IPS-18a (cell line): ENCODE measurements around the gene FRMPD2.

Source experiments
- H3K27ac ChIP-seq: one replicate; pipeline ENCODE4 v1.5.1; 2013; ENCODE audit warnings: low read length
- H3K27me3 ChIP-seq: one replicate; pipeline ENCODE4 v1.6.1; 2013; ENCODE audit warnings: mild to moderate bottlenecking, low read length; ENCODE audit not compliant: control insufficient read depth, insufficient read depth
- H3K36me3 ChIP-seq: one replicate; pipeline ENCODE4 v1.6.1; 2013; ENCODE audit warnings: low read depth, low read length; ENCODE audit not compliant: control insufficient read depth
- H3K4me1 ChIP-seq: one replicate; pipeline ENCODE4 v1.6.1; 2013; ENCODE audit warnings: low read depth, low read length; ENCODE audit not compliant: control insufficient read depth
- H3K4me3 ChIP-seq: one replicate; pipeline ENCODE4 v1.5.1; 2013; ENCODE audit warnings: low read length
- H3K9ac ChIP-seq: one replicate; pipeline ENCODE4 v1.6.1; 2013; ENCODE audit warnings: mild to moderate bottlenecking, low read length, moderate library complexity
- H3K9me3 ChIP-seq: one replicate; pipeline ENCODE4 v1.6.1; 2013; ENCODE audit warnings: low read depth, low read length; ENCODE audit not compliant: control insufficient read depth

FRMPD2 gene

GRCh38 chr10:48274636-48275035, at the start of gene FRMPD2:
Gene FRMPD2 (minus strand): TSS chr10:48274696. CDS start chr10:48274567, 129 bp downstream.
- Histone ChIP-seq H3K27me3 (no peaks in the 10 kb centered on the region), H3K36me3 (no peaks in the 10 kb centered on the region), H3K4me3 (no peak within 1 kb of the TSS), H3K27ac (no peak within 1 kb of the TSS), H3K9me3 (no peaks in the 10 kb centered on the region), H3K9ac (no peak within 1 kb of the TSS), H3K4me1 (no peaks in the 10 kb centered on the region)

- no peak overlapping the region for H3K4me3 ChIP-seq
- no peak overlapping the region for H3K27ac ChIP-seq
- H3K4me1 ChIP-seq: peaks cover 3% of the 10 kb centered on the region
- H3K9me3 ChIP-seq: no peaks in the 10 kb centered on the region
- H3K27me3 ChIP-seq: no peaks in the 10 kb centered on the region
- H3K36me3 ChIP-seq: no peaks in the 10 kb centered on the region
- H3K9ac ChIP-seq: no peak overlapping the region
These were observed 47.5 kb upstream of the FRMPD2 start for GRCh38 chr10:48322017-48322416.

- Histone ChIP-seq H3K36me3 (no peaks in the 10 kb centered on the region), H3K27ac (no peak overlapping the region), H3K9ac (no peak overlapping the region), H3K4me1 (peaks cover 3% of the 10 kb centered on the region), H3K9me3 (no peaks in the 10 kb centered on the region), H3K4me3 (no peak overlapping the region), H3K27me3 (no peaks in the 10 kb centered on the region)
These were observed 43.0 kb upstream of the FRMPD2 start for GRCh38 chr10:48317321-48317990.

- H3K36me3 ChIP-seq: no peaks in the 10 kb centered on the region
- H3K27me3 ChIP-seq: no peaks in the 10 kb centered on the region
- no peak overlapping the region for H3K9ac ChIP-seq
- no peak overlapping the region for H3K4me3 ChIP-seq
- H3K4me1 ChIP-seq: peaks cover 3% of the 10 kb centered on the region
- no peak overlapping the region for H3K27ac ChIP-seq
- H3K9me3 ChIP-seq: no peaks in the 10 kb centered on the region
These were observed 41.7 kb upstream of the FRMPD2 start for GRCh38 chr10:48316236-48316635.

GRCh38 chr10:48314107-48314506, 39.6 kb upstream of the FRMPD2 start:
- H3K27ac ChIP-seq: no peak overlapping the region
- no peak overlapping the region for H3K9ac ChIP-seq
- H3K9me3 ChIP-seq: no peaks in the 10 kb centered on the region
- H3K4me1 ChIP-seq: peaks cover 5% of the 10 kb centered on the region
- no peak overlapping the region for H3K4me3 ChIP-seq
- no peaks in the 10 kb centered on the region for H3K27me3 ChIP-seq
- no peaks in the 10 kb centered on the region for H3K36me3 ChIP-seq

- no peaks in the 10 kb centered on the region for H3K9me3 ChIP-seq
- peaks cover 9% of the 10 kb centered on the region for H3K4me1 ChIP-seq
- no peaks in the 10 kb centered on the region for H3K36me3 ChIP-seq
- H3K27me3 ChIP-seq: peaks cover 11% of the 10 kb centered on the region
- no peak overlapping the region for H3K4me3 ChIP-seq
- no peak overlapping the region for H3K9ac ChIP-seq
- H3K27ac ChIP-seq: no peak overlapping the region
These were observed 35.3 kb upstream of the FRMPD2 start for GRCh38 chr10:48309711-48310226.

GRCh38 chr10:48307711-48308018, 33.2 kb upstream of the FRMPD2 start:
- peak overlapping the region; percentile 94 for H3K4me3 ChIP-seq
- H3K27ac ChIP-seq: no peak overlapping the region
- peaks cover 9% of the 10 kb centered on the region for H3K4me1 ChIP-seq
- H3K9me3 ChIP-seq: no peaks in the 10 kb centered on the region
- H3K27me3 ChIP-seq: peaks cover 13% of the 10 kb centered on the region
- H3K9ac ChIP-seq: peak overlapping the region; percentile 83
- H3K36me3 ChIP-seq: no peaks in the 10 kb centered on the region

- peak overlapping the region; percentile 83 for H3K9ac ChIP-seq
- H3K4me3 ChIP-seq: peak overlapping the region; percentile 94
- H3K36me3 ChIP-seq: no peaks in the 10 kb centered on the region
- no peak overlapping the region for H3K27ac ChIP-seq
- H3K9me3 ChIP-seq: no peaks in the 10 kb centered on the region
- H3K4me1 ChIP-seq: peaks cover 9% of the 10 kb centered on the region
- peaks cover 13% of the 10 kb centered on the region for H3K27me3 ChIP-seq
These were observed 32.6 kb upstream of the FRMPD2 start for GRCh38 chr10:48306870-48307710.

GRCh38 chr10:48306265-48306869, 31.9 kb upstream of the FRMPD2 start, which contains the start of gene MAPK8:
Gene MAPK8 (plus strand): TSS chr10:48306677. CDS start chr10:48401661, 94,984 bp downstream.
- no peaks in the 10 kb centered on the region for H3K9me3 ChIP-seq
- peaks cover 13% of the 10 kb centered on the region for H3K27me3 ChIP-seq
- H3K36me3 ChIP-seq: no peaks in the 10 kb centered on the region
- H3K9ac ChIP-seq: peak within 1 kb of the TSS; percentile 83
- no peak within 1 kb of the TSS for H3K27ac ChIP-seq
- H3K4me3 ChIP-seq: peak within 1 kb of the TSS; percentile 94
- peaks cover 9% of the 10 kb centered on the region for H3K4me1 ChIP-seq

GRCh38 chr10:48305905-48306264, 31.4 kb upstream of the FRMPD2 start:
- H3K27me3 ChIP-seq: peaks cover 13% of the 10 kb centered on the region
- H3K27ac ChIP-seq: no peak overlapping the region
- no peaks in the 10 kb centered on the region for H3K36me3 ChIP-seq
- H3K4me3 ChIP-seq: peak overlapping the region; percentile 31
- peaks cover 9% of the 10 kb centered on the region for H3K4me1 ChIP-seq
- H3K9me3 ChIP-seq: no peaks in the 10 kb centered on the region
- H3K9ac ChIP-seq: no peak overlapping the region

- H3K27me3 ChIP-seq: peaks cover 13% of the 10 kb centered on the region
- no peaks in the 10 kb centered on the region for H3K9me3 ChIP-seq
- no peak overlapping the region for H3K9ac ChIP-seq
- no peak overlapping the region for H3K27ac ChIP-seq
- no peak overlapping the region for H3K4me3 ChIP-seq
- no peaks in the 10 kb centered on the region for H3K36me3 ChIP-seq
- H3K4me1 ChIP-seq: peaks cover 4% of the 10 kb centered on the region
These were observed 28.3 kb upstream of the FRMPD2 start for GRCh38 chr10:48302515-48303476.
